Activated naive CD4-positive, alpha-beta T cell (primary cell): Measurements from ENCODE around the gene FCRL2.

ENCODE experiments used
- DNase-seq, 4 experiments: peaks; one replicate each; lab custom pipeline; 2025; lab: John Stamatoyannopoulos, UW

FCRL2 gene

DNA sequence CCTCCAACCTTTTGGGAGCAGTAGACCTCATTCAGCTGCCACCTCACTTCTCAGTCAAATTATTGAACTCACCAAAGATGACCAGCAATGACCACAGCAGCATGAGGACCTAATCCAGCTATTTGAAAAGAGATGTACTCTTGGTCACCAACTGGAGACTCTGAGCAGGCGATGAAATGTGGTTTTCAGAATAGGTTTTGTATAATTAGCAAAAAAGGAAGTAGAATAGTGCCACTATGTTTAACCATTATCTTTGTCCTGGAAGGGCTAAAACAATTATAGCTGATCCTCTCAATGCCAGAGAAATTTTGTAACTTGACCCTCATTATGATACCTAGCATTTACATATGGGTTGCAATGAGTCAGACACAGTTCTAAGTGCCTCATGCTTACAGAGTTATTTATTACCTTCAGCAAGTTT lies at the start of gene FCRL2:
FCRL2 (minus strand) TSS at position 162 of the 421 bp plus-strand sequence; CDS start at position 103, 59 bp downstream.
- DNase-seq, result no peak

GRCh38 chr1:157820299-157820698 lies 43.4 kb upstream of the FCRL2 start:
- DNase-seq, result no peak

- no peak for DNase-seq
These were observed 43.0 kb upstream of the FCRL2 start, which contains the start of gene FCRL1 for GRCh38 chr1:157819896-157820295. TSS of gene FCRL1 (minus strand) at chr1:157820120. CDS start at chr1:157820037, 83 bp downstream.

DNA sequence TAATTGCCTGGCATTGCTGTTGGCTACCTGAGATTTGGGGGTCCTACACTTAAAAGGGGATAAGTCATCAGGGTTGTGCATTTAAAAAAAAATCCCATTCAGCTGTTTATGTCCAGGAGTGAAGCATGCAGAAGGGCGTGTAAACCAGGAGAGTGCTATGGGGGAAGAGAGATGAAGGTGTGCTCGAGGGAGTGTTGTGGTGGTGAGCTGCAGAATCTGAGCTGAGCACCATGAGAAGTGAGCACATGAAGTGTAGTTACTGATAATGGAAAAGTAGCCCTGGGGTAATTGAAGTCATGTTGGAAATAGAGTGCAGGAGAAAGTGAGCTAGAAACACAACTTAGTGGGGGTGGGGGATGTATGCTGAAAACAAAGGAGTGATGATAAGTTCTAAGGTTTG lies 42.3 kb upstream of the FCRL2 start:
- DNase-seq, result no peak

- no peak for DNase-seq
These were observed 36.3 kb upstream of the FCRL2 start for GRCh38 chr1:157813269-157813668.

DNA sequence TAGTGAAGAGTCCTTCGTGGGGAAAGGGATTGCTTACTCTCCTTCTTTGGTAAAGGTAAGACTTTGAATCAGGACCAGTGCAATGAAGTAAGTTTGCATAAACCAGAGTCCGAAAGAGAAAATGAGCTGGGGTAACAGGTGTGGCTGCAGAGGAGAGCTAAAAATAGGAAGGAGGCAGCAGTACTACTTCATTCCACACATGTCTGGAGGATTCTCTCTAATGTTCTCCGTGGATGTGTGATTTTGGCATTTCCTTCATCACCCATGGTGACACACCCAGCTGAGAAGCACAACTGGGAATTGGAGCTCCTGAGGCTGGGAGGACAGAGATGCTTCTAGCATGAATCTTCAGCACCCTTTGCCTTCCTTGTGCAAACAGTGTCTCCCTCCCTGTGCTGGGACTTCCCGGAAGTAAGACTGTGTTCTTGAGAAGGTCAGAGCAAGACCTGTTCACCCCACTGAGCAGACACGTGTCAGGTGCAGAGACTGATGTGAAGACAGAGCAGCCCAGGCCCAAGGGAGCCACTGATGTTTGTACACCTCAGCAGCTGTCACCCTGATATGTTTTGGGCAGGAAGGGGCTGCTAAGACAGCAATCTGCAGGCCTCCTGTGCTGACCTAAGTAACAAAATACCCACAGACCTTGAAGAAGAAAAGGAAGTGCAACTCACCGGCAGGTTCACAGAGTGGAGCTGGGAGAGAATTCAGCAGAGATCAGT lies 29.7 kb upstream of the FCRL2 start:
- no peak for DNase-seq

DNA sequence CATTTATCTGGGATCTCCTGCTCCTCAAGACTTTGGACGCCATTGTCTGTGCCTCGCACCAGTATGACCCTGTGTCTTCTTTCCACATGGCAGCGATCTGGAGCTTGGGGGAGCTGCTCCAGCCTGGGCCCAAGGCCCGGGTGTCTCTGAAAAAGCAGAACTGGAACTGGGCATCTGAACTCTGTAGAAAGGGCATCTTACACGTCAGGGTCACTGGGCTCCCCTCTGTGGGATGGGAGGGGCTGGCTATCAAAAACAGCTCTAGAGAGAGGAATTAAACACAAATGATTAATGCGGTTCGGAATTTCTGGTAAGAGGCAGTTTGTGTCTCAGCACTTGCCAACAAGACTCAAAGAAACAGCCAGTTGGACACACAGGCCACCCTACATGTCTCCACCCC lies 26.9 kb upstream of the FCRL2 start:
- no peak for DNase-seq

GRCh38 chr1:157799996-157800395 lies 23.1 kb upstream of the FCRL2 start:
- DNase-seq, result no peak

DNA sequence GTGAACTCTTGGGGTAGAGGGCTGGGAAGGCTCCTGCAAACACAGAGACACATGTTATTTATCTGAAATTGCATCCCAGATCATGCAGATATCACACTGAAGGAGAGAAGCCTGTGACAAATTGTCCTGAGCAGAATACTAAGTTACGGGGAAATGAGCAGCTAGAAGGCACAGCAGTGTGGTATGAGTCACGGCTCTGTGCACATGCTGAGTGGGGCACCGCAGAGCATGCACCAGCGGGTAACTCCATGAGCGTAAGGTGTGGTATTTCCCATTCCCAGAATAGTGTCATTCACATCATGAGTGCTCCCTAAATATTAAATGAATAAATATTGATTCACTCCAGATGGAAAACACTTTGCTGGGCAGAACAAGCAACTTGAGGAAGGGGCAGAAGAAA lies 21.3 kb upstream of the FCRL2 start:
- DNase-seq, result no peak

DNA sequence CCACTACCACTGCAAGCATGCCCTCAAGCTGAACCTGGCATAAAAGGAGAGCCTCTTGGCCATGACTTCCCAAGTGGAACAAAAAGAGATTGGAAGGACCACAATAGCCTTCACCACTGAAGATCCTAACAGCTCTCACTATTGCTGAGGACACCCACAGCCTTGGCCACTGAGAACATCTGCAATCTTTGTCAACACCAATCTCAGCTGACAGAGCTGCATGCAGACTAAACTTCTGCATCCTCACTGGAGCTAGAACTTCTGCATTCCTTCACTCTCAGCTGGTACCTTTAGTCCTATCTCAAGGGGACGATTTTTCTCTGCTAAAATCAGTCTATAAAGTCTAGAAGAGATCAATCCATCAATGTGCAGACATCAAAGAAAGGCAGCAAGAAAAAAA lies 8.3 kb upstream of the FCRL2 start:
- no peak for DNase-seq

DNA sequence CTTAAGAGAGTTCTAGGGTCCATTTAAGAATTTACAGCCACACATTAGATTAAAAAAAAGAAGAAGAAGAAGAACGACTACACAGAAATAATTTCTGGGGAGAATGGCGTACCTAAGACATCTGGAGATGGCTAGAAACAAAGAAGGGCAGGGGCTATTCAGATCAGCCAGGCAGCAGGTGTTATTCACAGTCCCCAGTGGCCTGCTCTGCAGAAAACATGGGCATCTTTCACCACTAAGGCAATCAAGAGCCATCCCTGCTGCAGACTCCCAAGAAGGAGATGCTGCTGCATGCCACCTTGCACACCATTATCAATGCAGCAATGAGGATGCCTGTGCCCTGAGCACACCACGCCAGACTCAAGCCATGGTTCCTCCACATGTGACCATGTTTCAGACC lies 7.9 kb upstream of the FCRL2 start:
- DNase-seq, result no peak

GRCh38 chr1:157782931-157783330 lies 6.0 kb upstream of the FCRL2 start:
- DNase-seq, result no peak

- no peak for DNase-seq
These were observed 4.1 kb upstream of the FCRL2 start for GRCh38 chr1:157781048-157781447.

GRCh38 chr1:157775101-157775870 lies 1.6 kb downstream of the FCRL2 start:
- DNase-seq, result no peak

DNA sequence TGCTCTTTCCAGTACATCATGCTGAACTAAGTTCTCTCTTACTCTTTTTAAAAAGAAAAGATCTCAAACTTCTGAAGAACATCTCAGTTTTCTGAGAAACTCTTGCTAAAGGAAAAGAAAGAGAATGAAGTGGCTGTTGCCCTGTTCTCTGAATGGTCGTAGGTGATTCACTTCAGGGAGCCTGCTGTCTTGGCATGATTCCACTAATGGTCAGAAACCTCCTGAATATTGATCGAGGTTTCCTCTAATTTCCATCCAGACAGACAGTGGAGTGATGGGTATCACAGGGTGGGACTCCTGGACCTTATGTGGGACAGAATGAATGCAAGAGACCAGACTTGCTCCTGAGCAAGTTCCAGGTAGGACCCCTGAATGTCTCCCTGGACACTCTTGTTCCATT lies 2.5 kb downstream of the FCRL2 start:
- no peak for DNase-seq

- DNase-seq, result no peak
These were observed 3.2 kb downstream of the FCRL2 start for GRCh38 chr1:157773493-157774350.

- DNase-seq, result no peak
These were observed 5.1 kb downstream of the FCRL2 start for GRCh38 chr1:157771661-157772425.

DNA sequence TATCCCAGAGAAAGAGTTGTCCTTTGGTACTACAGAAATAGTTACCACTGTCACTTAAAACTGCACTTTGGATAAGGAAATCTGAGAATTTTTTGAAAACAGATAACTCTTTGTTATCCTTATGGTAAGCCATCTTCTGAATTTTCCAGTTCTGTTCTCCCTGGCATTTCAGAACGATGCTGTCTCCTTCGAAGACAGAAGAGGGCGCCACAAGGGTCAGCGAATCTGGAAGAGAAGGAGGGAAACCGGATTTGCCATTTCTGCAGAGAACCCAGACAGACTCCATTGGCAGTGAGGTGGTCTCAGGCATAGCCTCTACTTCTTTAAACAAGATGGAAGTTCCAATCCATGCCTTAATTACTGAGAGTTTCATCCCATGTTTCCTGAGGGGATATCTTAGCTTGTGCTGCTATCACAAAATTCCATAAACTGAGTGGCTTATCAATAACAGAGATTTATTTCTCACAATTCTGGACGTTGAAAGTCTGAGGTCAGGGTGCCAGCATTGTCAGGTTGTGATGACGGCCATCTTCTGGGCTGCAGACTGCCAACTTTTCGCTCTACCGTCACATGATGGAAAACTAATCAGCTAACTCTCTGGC lies 6.4 kb downstream of the FCRL2 start:
- no peak for DNase-seq

- DNase-seq, result no peak
These were observed 10.1 kb downstream of the FCRL2 start for GRCh38 chr1:157766792-157767191.

- DNase-seq, result no peak
These were observed 18.9 kb downstream of the FCRL2 start for GRCh38 chr1:157758018-157758417.

DNA sequence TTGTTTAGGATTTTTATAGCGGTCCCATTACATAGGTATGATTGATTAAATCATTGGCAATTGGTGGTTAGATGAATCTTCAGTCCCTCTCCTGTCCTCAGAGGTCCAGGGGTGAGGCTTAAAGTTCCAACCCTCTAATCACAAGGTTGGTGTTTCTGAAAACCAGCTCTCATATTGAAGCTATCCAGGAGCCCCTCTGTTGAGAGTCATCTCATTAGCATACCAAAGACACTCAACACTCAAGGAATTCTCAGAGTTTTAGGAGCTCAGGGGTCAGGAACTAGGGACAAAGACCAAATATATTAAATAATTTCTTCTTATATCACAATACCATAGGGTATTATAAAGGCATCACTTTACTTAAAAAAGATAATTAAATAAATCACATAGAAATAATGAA lies 23.3 kb downstream of the FCRL2 start:
- no peak for DNase-seq
